Limb (tissue), 2 donors: ENCODE data around the gene TGFBRAP1.

Experiments
- DNase-seq, 2 donors: peaks; one replicate each; pipeline ENCODE4 v3.0.0-alpha.2; 2016; ENCODE audit errors: extremely low spot score in 2 of 2

Gene TGFBRAP1

GRCh38 chr2:105329561-105330495 lies at the start of gene TGFBRAP1:
TSS of gene TGFBRAP1 (minus strand) at chr2:105329735. CDS start at chr2:105308301, 21,434 bp downstream.
- peak; percentile 42 to 77 for DNase-seq

- no peak for DNase-seq
Observed at GRCh38 chr2:105378921-105379383, 49.4 kb upstream of the TGFBRAP1 start.

- DNase-seq, result no peak
Observed at GRCh38 chr2:105378276-105378840, 48.8 kb upstream of the TGFBRAP1 start.

GRCh38 chr2:105377871-105378270 lies 48.3 kb upstream of the TGFBRAP1 start:
- DNase-seq, result no peak

GRCh38 chr2:105376789-105377240 lies 47.3 kb upstream of the TGFBRAP1 start:
- no peak for DNase-seq

GRCh38 chr2:105376010-105376409 lies 46.5 kb upstream of the TGFBRAP1 start:
- DNase-seq, result no peak

- no peak for DNase-seq
Observed at GRCh38 chr2:105375001-105375561, 45.5 kb upstream of the TGFBRAP1 start.

GRCh38 chr2:105373895-105374401 lies 44.4 kb upstream of the TGFBRAP1 start:
- no peak for DNase-seq

GRCh38 chr2:105373344-105373781 lies 43.8 kb upstream of the TGFBRAP1 start:
- no peak for DNase-seq

GRCh38 chr2:105371810-105372209 lies 42.3 kb upstream of the TGFBRAP1 start:
- DNase-seq, result no peak

- DNase-seq, result no peak
Observed at GRCh38 chr2:105371156-105371555, 41.6 kb upstream of the TGFBRAP1 start.

GRCh38 chr2:105369777-105370690 lies 40.5 kb upstream of the TGFBRAP1 start:
- peak; percentile 87 to 90 for DNase-seq

- no peak for DNase-seq
Observed at GRCh38 chr2:105368759-105369408, 39.3 kb upstream of the TGFBRAP1 start.

- no peak for DNase-seq
Observed at GRCh38 chr2:105365206-105365605, 35.7 kb upstream of the TGFBRAP1 start.

- DNase-seq, result no peak
Observed at GRCh38 chr2:105364436-105365139, 35.1 kb upstream of the TGFBRAP1 start.

- DNase-seq, result peak in 1 of 2 donors; percentile 22
Observed at GRCh38 chr2:105362862-105363591, 33.5 kb upstream of the TGFBRAP1 start.

GRCh38 chr2:105361102-105361889 lies 31.8 kb upstream of the TGFBRAP1 start:
- no peak for DNase-seq

- DNase-seq, result no peak
Observed at GRCh38 chr2:105358593-105358992, 29.1 kb upstream of the TGFBRAP1 start.
